Astrocyte (in vitro differentiated cells and primary cell): Measurements from ENCODE around the gene IRAG1. TPM values are rescaled to one million over a fixed set of nuclear protein-coding genes. Genes with fewer than 3 reads are reported as not detected.

Source experiments
- DNase-seq: peaks from one replicate; pipeline ENCODE4 v3.0.0-alpha.2; 2010; ENCODE audit warnings: low read depth
- FAIRE-seq: peaks from 2 replicates; lab custom pipeline; 2011; peaks lifted over from hg19 to GRCh38; lab: Jason Lieb, UNC
- H2AFZ ChIP-seq: 2 replicates; pipeline ENCODE4 v1.6.0; 2012; ENCODE audit warnings: low read depth, low read length, inconsistent platforms
- H3K27ac ChIP-seq: 2 replicates; pipeline ENCODE4 v1.5.1; 2011; ENCODE audit warnings: low read depth, low read length, inconsistent platforms
- H3K27me3 ChIP-seq: 2 replicates; pipeline ENCODE4 v1.6.0; 2011; ENCODE audit warnings: low read length, inconsistent platforms; ENCODE audit not compliant: insufficient read depth
- H3K36me3 ChIP-seq: 2 replicates; pipeline ENCODE4 v1.5.1; 2011; ENCODE audit warnings: low read length, inconsistent platforms; ENCODE audit not compliant: insufficient read depth
- H3K4me1 ChIP-seq: 2 replicates; pipeline ENCODE4 v1.5.1; 2011; ENCODE audit warnings: low read length, inconsistent platforms; ENCODE audit not compliant: insufficient read depth
- H3K4me2 ChIP-seq: 2 replicates; pipeline ENCODE4 v1.6.0; 2012; ENCODE audit warnings: low read length, inconsistent platforms
- H3K4me3 ChIP-seq: 2 replicates; pipeline ENCODE4 v1.5.1; 2011; ENCODE audit warnings: low read depth, mild to moderate bottlenecking, low read length, inconsistent platforms; ENCODE audit not compliant: insufficient read depth
- H3K79me2 ChIP-seq: 2 replicates; pipeline ENCODE4 v1.6.0; 2012; ENCODE audit warnings: mild to moderate bottlenecking, low read length, inconsistent platforms; ENCODE audit not compliant: insufficient read depth
- H3K9ac ChIP-seq: 2 replicates; pipeline ENCODE4 v1.6.0; 2012; ENCODE audit warnings: mild to moderate bottlenecking, low read length, inconsistent platforms
- H3K9me3 ChIP-seq: 2 replicates; pipeline ENCODE4 v1.5.1; 2012; ENCODE audit warnings: low read depth, mild to moderate bottlenecking, low read length, inconsistent platforms; ENCODE audit not compliant: insufficient read depth
- H4K20me1 ChIP-seq: 2 replicates; pipeline ENCODE4 v1.6.0; 2012; ENCODE audit warnings: low read length, inconsistent platforms; ENCODE audit not compliant: insufficient read depth
- H3K27ac Mint-ChIP-seq: one replicate; pipeline ENCODE4 v1.8.0; 2021; ENCODE audit warnings: mild to moderate bottlenecking, mixed read lengths; ENCODE audit not compliant: unreplicated experiment
- H3K27me3 Mint-ChIP-seq: one replicate; pipeline ENCODE4 v1.8.0; 2021; ENCODE audit warnings: low read depth, mixed read lengths; ENCODE audit not compliant: unreplicated experiment
- H3K36me3 Mint-ChIP-seq: one replicate; pipeline ENCODE4 v1.8.0; 2021; ENCODE audit warnings: low read depth, mixed read lengths; ENCODE audit not compliant: unreplicated experiment
- H3K4me1 Mint-ChIP-seq: one replicate; pipeline ENCODE4 v1.8.0; 2021; ENCODE audit warnings: low read depth, mixed read lengths; ENCODE audit not compliant: unreplicated experiment
- H3K4me3 Mint-ChIP-seq: one replicate; pipeline ENCODE4 v1.8.0; 2021; ENCODE audit warnings: mild to moderate bottlenecking, moderate library complexity, mixed read lengths; ENCODE audit not compliant: unreplicated experiment
- H3K9me3 Mint-ChIP-seq: one replicate; pipeline ENCODE4 v1.8.0; 2021; ENCODE audit warnings: mild to moderate bottlenecking, mixed read lengths; ENCODE audit not compliant: unreplicated experiment
- EZH2 ChIP-seq: IDR thresholded peaks from 2 replicates; pipeline ENCODE4 v1.6.1; 2012; ENCODE audit warnings: mild to moderate bottlenecking, low read length, inconsistent platforms; ENCODE audit not compliant: insufficient read depth
- total RNA-seq: library from RNA; stranded (reverse); gene quantifications from 2 replicates; pipeline ENCODE4 v1.2.1, GENCODE V29; 2021
- TF ChIP-seq, protein P1 (sequence below): IDR thresholded peaks from 2 replicates; pipeline ENCODE4 v1.5.1; 2011; ENCODE audit warnings: low read depth, mild to moderate bottlenecking, inconsistent platforms, low read length, moderate library complexity; ENCODE audit not compliant: insufficient read depth

Gene IRAG1
- total RNA-seq, 1 donor from 2014 or later, result 3.7 TPM

DNA sequence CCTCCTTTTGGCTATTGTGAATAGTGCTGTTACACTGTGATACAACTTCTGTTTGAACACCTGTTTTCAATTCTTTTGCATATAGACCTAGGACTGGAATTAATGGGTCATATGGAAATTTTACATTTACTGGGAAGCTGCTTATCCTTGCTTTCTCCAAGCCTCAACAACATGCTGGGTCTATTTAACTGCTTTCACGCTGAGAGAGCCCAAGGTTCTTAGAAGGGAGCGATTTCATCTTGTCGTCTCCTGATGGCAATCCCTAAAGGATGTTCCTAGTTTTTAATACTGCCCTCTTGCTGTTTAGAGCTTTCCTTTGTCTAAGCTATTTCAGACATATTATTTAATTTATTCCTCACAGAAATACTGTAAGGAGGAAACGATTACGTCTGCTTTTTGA is 15.5 kb downstream of the IRAG1 start:
- Mint-ChIP-seq H3K36me3 (peaks cover 6% of the 10 kb centered on the region), H3K4me1 (peaks cover 9% of the 10 kb centered on the region), H3K9me3 (peaks cover 4% of the 10 kb centered on the region), H3K4me3 (no peak overlapping the region), H3K27ac (no peak overlapping the region), H3K27me3 (peaks cover 30% of the 10 kb centered on the region)
- Histone ChIP-seq H3K9me3 (no peaks in the 10 kb centered on the region), H4K20me1 (no peaks in the 10 kb centered on the region), H3K79me2 (no peaks in the 10 kb centered on the region), H3K36me3 (no peaks in the 10 kb centered on the region), H3K4me3 (no peak overlapping the region), H3K4me1 (peaks cover 6% of the 10 kb centered on the region), H2AFZ (no peak overlapping the region), H3K9ac (no peak overlapping the region), H3K27ac (no peak overlapping the region), H3K27me3 (peaks cover 5% of the 10 kb centered on the region), H3K4me2 (no peak overlapping the region)
- no peak for FAIRE-seq
- no peak for DNase-seq
- TF ChIP-seq EZH2, result no peak
- TF ChIP-seq, protein P1, sequence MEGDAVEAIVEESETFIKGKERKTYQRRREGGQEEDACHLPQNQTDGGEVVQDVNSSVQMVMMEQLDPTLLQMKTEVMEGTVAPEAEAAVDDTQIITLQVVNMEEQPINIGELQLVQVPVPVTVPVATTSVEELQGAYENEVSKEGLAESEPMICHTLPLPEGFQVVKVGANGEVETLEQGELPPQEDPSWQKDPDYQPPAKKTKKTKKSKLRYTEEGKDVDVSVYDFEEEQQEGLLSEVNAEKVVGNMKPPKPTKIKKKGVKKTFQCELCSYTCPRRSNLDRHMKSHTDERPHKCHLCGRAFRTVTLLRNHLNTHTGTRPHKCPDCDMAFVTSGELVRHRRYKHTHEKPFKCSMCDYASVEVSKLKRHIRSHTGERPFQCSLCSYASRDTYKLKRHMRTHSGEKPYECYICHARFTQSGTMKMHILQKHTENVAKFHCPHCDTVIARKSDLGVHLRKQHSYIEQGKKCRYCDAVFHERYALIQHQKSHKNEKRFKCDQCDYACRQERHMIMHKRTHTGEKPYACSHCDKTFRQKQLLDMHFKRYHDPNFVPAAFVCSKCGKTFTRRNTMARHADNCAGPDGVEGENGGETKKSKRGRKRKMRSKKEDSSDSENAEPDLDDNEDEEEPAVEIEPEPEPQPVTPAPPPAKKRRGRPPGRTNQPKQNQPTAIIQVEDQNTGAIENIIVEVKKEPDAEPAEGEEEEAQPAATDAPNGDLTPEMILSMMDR, result no peak

DNA sequence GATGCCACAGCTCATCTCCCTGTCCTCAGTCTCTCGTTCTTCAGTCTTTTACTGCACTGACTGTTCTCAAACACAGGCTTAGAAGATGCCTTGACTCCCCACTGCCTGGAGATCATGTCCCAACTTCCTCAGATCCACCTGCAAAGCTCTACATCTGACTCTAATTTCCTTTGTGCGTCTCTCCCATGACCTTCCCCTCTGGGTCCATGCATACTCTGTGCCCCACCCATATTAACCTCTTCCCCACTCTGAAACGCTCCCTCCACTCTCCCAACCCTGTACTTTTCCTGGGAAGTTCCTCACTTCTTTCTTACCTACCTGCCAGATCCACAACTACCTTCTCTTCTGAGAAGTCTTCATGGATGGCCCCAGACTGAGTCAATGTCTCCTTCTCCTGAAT is 16.6 kb downstream of the IRAG1 start:
- Mint-ChIP-seq H3K9me3 (peaks cover 4% of the 10 kb centered on the region), H3K4me3 (no peak overlapping the region), H3K36me3 (peaks cover 6% of the 10 kb centered on the region), H3K27ac (no peak overlapping the region), H3K27me3 (peaks cover 30% of the 10 kb centered on the region), H3K4me1 (peaks cover 9% of the 10 kb centered on the region)
- Histone ChIP-seq H2AFZ (no peak overlapping the region), H3K27me3 (peaks cover 5% of the 10 kb centered on the region), H3K27ac (no peak overlapping the region), H3K4me1 (peaks cover 6% of the 10 kb centered on the region), H3K79me2 (no peaks in the 10 kb centered on the region), H4K20me1 (no peaks in the 10 kb centered on the region), H3K36me3 (no peaks in the 10 kb centered on the region), H3K9ac (no peak overlapping the region), H3K4me2 (no peak overlapping the region), H3K4me3 (no peak overlapping the region), H3K9me3 (no peaks in the 10 kb centered on the region)
- TF ChIP-seq EZH2, result no peak
- TF ChIP-seq, protein P1, result no peak
- DNase-seq (no peak), FAIRE-seq (no peak)

DNA sequence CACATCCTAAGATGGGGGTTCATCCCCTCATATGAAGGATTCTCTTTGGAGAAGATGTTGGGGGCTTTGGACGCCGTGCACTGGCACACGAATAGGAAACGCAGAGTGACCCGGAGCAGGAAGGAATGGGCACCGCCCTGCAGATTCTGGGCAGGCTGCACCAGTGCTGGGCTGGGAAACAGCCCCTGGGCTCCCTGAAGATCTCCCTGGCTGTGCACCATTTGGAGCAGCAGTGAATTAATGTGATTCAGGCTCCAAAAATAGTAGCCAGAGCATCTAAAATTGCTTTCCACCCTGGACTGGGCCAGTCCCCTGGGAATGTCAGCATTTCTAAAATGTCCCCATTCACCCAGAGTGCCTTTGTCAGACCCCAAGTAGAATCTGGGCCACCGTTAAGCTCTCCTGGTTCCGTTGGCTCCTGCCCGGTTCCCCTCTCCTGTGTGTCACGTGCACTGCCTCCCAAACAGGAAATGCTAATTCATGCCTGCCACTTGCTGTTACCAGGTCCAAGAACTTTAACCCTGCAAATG is 18.6 kb downstream of the IRAG1 start:
- H3K9me3 ChIP-seq, result no peaks in the 10 kb centered on the region
- H3K9ac ChIP-seq, result no peak overlapping the region
- H3K4me3 ChIP-seq, result no peak overlapping the region
- Mint-ChIP-seq H3K27me3 (peaks cover 30% of the 10 kb centered on the region), H3K9me3 (peaks cover 2% of the 10 kb centered on the region), H3K27ac (no peak overlapping the region), H3K36me3 (peaks cover 6% of the 10 kb centered on the region), H3K4me3 (no peak overlapping the region), H3K4me1 (peaks cover 6% of the 10 kb centered on the region)
- H3K36me3 ChIP-seq, result no peaks in the 10 kb centered on the region
- no peak for TF ChIP-seq EZH2
- TF ChIP-seq, protein P1, result no peak
- H3K27me3 ChIP-seq, result peaks cover 5% of the 10 kb centered on the region
- H3K27ac ChIP-seq, result no peak overlapping the region
- H4K20me1 ChIP-seq, result no peaks in the 10 kb centered on the region
- DNase-seq (no peak), FAIRE-seq (no peak)
- H2AFZ ChIP-seq, result peak overlapping the region; percentile 43
- peaks cover 6% of the 10 kb centered on the region for H3K4me1 ChIP-seq
- peak overlapping the region; percentile 22 for H3K4me2 ChIP-seq
- H3K79me2 ChIP-seq, result no peaks in the 10 kb centered on the region
